IMR-90 (cell line): ENCODE measurements around the gene ILDR2.

Source experiments
- CTCF ChIP-seq: conservative IDR thresholded peaks from 2 replicates; pipeline ENCODE4 v1.5.1; 2012; ENCODE audit warnings: mild to moderate bottlenecking, low read depth, low read length, improper control_type of control experiment
- FOS ChIP-seq: fragments of 150-350 bp; IDR thresholded peaks from 2 replicates; pipeline ENCODE4 v1.6.1; 2016; ENCODE audit warnings: low read depth, low read length
- MAZ ChIP-seq: IDR thresholded peaks from 2 replicates; pipeline ENCODE4 v1.6.1; 2012; ENCODE audit warnings: low read depth, mild to moderate bottlenecking, low read length, improper control_type of control experiment, moderate library complexity, borderline replicate concordance
- POLR2A ChIP-seq: IDR thresholded peaks from 2 replicates; pipeline ENCODE4 v1.6.1; 2012; ENCODE audit warnings: mild to moderate bottlenecking, low read depth, low read length

- TF ChIP-seq FOS (no peak), CTCF (no peak), POLR2A (no peak), MAZ (no peak)
Measured at GRCh38 chr1:166956057-166956850, 19.1 kb downstream of the ILDR2 start.
